ENCODE results near the gene PHOSPHO1.

PHOSPHO1 gene

GRCh38 chr17:49224198-49224996, 6.2 kb downstream of the PHOSPHO1 start:
- ChIA-PET POLR2A (no interaction called here), CTCF (interaction anchor here (0.7 to 8.9 kb wide), 12 partner anchors 12 to 333 kb away, joined by 3 to 165 read pairs (median 4); partner anchors contain the start of genes ABI3 and GNGT2)
- no peak for DNase-seq (ENCODE audit: low read depth, low spot score)
- no peak overlapping the region for H3K4me3 ChIP-seq (ENCODE audit: low read depth, low read length)
- TF ChIP-seq CTCF (IDR thresholded peaks at IDR 0.05; ENCODE audit: insufficient read depth, low read length, missing control alignments): no peak

- H3K4me3 ChIP-seq (ENCODE audit: low read depth, low read length): no peak overlapping the region
- POLR2A ChIA-PET: no interaction called here
- TF ChIP-seq CTCF (IDR thresholded peaks at IDR 0.05; ENCODE audit: insufficient read depth, low read length, missing control alignments): peak; percentile 90
- CTCF ChIA-PET: interaction anchor here (0.7 to 8.9 kb wide), 13 partner anchors 12 to 334 kb away, joined by 3 to 165 read pairs (median 4); partner anchors contain the start of genes ABI3 and GNGT2
- no peak for DNase-seq (ENCODE audit: low read depth, low spot score)
These were observed 6.9 kb downstream of the PHOSPHO1 start for GRCh38 chr17:49223517-49224197.

GRCh38 chr17:49223168-49223516, 7.4 kb downstream of the PHOSPHO1 start:
- no peak for TF ChIP-seq CTCF (IDR thresholded peaks at IDR 0.05; ENCODE audit: insufficient read depth, low read length, missing control alignments)
- H3K4me3 ChIP-seq (ENCODE audit: low read depth, low read length): no peak overlapping the region
- DNase-seq (ENCODE audit: low read depth, low spot score): no peak
- CTCF ChIA-PET: interaction anchor here (1.0 to 2.5 kb wide), 9 partner anchors 7 to 42 kb away, joined by 3 to 19 read pairs (median 7); partner anchors contain the start of gene PHOSPHO1
- POLR2A ChIA-PET: no interaction called here

- DNase-seq (ENCODE audit: low read depth, low spot score): no peak
- no peak for TF ChIP-seq CTCF (IDR thresholded peaks at IDR 0.05; ENCODE audit: insufficient read depth, low read length, missing control alignments)
- ChIA-PET POLR2A (no interaction called here), CTCF (no interaction called here)
- H3K4me3 ChIP-seq (ENCODE audit: low read depth, low read length): no peak overlapping the region
These were observed 10.6 kb downstream of the PHOSPHO1 start for GRCh38 chr17:49219987-49220386.

GRCh38 chr17:49218941-49219913, 11.4 kb downstream of the PHOSPHO1 start:
- TF ChIP-seq CTCF (IDR thresholded peaks at IDR 0.05; ENCODE audit: insufficient read depth, low read length, missing control alignments): peak; percentile 7
- no peak for DNase-seq (ENCODE audit: low read depth, low spot score)
- ChIA-PET POLR2A (no interaction called here), CTCF (interaction anchor here (3.2 kb wide), 1 partner anchor 8 kb away, joined by 28 read pairs; no protein-coding TSS in a partner anchor)
- H3K4me3 ChIP-seq (ENCODE audit: low read depth, low read length): no peak overlapping the region
